Measurements from ENCODE around the gene MYO1E. TPM values are rescaled to one million over a fixed set of nuclear protein-coding genes. Genes with fewer than 3 reads are reported as not detected.
A peak's percentile ranks its signal among the peaks of the same experiment; 100 is the strongest.
"Not testable (repeated sequence)": the region's sequence is repeated elsewhere in the genome, so short reads cannot be mapped to it uniquely, and the experiment has no call there.

Gene MYO1E
- total and polyA plus RNA-seq, 8 donors: 31.4 to 101 (median 39.9) TPM

GRCh38 chr15:59165726-59166125, 206.9 kb downstream of the MYO1E start:
- H3K27me3 ChIP-seq: no peaks in the 10 kb centered on the region
- TF ChIP-seq CTCF (IDR thresholded peaks at IDR 0.05): no peak
- intact Hi-C loops (cut with DNase I): no loop called here
- no peaks in the 10 kb centered on the region for H3K9me3 ChIP-seq
- peaks cover 10 to 28% of the 10 kb centered on the region in 2 donors for H3K4me1 ChIP-seq
- DNase-seq: no peak
- peaks cover 0 to 25% of the 10 kb centered on the region in 2 donors for H3K36me3 ChIP-seq
- peak overlapping the region in 1 of 2 donors; percentile 57 for H3K27ac ChIP-seq
- peak; percentile 23 for ATAC-seq
- no peak overlapping the region for H3K4me3 ChIP-seq

- ATAC-seq; H3K4me3 ChIP-seq; H3K9me3 ChIP-seq; intact Hi-C loops (cut with DNase I); H3K27me3 ChIP-seq; DNase-seq; H3K27ac ChIP-seq: not testable (repeated sequence)
- Histone ChIP-seq H3K4me1 (peaks cover 10 to 16% of the 10 kb centered on the region in 2 donors), H3K36me3 (peaks cover 0 to 41% of the 10 kb centered on the region in 2 donors)
These were observed 210.6 kb downstream of the MYO1E start for GRCh38 chr15:59162080-59162479.

- TF ChIP-seq CTCF (IDR thresholded peaks at IDR 0.05): peak; percentile 9 to 17
- ATAC-seq (no peak), DNase-seq (no peak)
- Histone ChIP-seq H3K4me1 (peaks cover 10 to 15% of the 10 kb centered on the region in 2 donors), H3K36me3 (peaks cover 0 to 45% of the 10 kb centered on the region in 2 donors), H3K27me3 (no peaks in the 10 kb centered on the region), H3K4me3 (no peak overlapping the region), H3K9me3 (no peaks in the 10 kb centered on the region), H3K27ac (no peak overlapping the region)
- intact Hi-C loops (cut with DNase I): no loop called here
These were observed 211.6 kb downstream of the MYO1E start for GRCh38 chr15:59160880-59161593.

GRCh38 chr15:59159210-59159609, 213.5 kb downstream of the MYO1E start:
- DNase-seq: no peak
- no peaks in the 10 kb centered on the region for H3K27me3 ChIP-seq
- H3K4me1 ChIP-seq: peaks cover 4 to 9% of the 10 kb centered on the region in 2 donors
- H3K27ac ChIP-seq: peak overlapping the region in 1 of 2 donors; percentile 69
- intact Hi-C loops (cut with DNase I): no loop called here
- peak; percentile 6 for ATAC-seq
- H3K4me3 ChIP-seq: no peak overlapping the region
- H3K9me3 ChIP-seq: no peaks in the 10 kb centered on the region
- no peak for TF ChIP-seq CTCF (IDR thresholded peaks at IDR 0.05)
- peaks cover 0 to 49% of the 10 kb centered on the region in 2 donors for H3K36me3 ChIP-seq

GRCh38 chr15:59158701-59159034, 214.0 kb downstream of the MYO1E start:
- intact Hi-C loops (cut with DNase I): no loop called here
- H3K4me1 ChIP-seq: peaks cover 4 to 9% of the 10 kb centered on the region in 2 donors
- peaks cover 0 to 54% of the 10 kb centered on the region in 2 donors for H3K36me3 ChIP-seq
- DNase-seq (peak in 3 of 4 donors; percentile 23 to 79 (median 70)), ATAC-seq (peak; percentile 93)
- H3K4me3 ChIP-seq: no peak overlapping the region
- no peaks in the 10 kb centered on the region for H3K27me3 ChIP-seq
- TF ChIP-seq CTCF (IDR thresholded peaks at IDR 0.05): no peak
- H3K27ac ChIP-seq: peak overlapping the region in 1 of 2 donors; percentile 69
- H3K9me3 ChIP-seq: no peaks in the 10 kb centered on the region

Measured in left lung (tissue), 10 donors.